Measurements from ENCODE around the gene ADCY7. TPM values are rescaled to one million over a fixed set of nuclear protein-coding genes. Genes with fewer than 3 reads are reported as not detected.

Gene ADCY7
- total and polyA plus RNA-seq, 2 of the 4 experiments (the other 2 are of a cell fraction): 15.2 to 17.1 TPM

DNA sequence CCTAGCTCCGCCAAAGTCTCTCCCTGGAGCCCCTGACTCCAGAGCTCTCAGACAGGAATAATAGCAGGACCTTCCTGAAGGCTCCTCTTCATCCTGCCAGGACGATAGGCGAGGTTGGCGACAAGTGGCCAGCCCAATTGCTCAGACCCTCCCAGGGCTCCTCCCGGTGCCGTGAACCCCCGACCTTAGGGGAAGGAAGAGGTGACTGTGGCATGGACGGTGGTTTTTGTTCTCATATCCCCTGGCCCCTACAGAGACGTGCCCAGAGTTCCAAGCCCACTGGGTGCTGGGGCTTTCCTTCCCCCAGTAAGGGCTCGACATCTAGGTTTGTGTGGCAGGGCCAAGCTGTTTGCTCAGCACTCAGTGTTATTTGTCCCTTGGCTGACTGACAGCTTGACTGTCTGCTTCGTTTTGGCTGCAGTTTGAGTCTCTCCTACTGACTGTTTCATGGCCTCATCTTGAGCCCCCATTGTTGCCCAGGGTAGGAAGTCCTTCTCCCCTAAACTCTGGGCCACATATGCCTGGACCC lies 4.6 kb upstream of the ADCY7 start:
- H2AK5ac ChIP-seq (ENCODE audit: low read depth, low read length): peak overlapping the region; percentile 43; the same call in 1 of the 2 replicates
- ChIA-PET CTCF (no interaction called here), POLR2A (ENCODE audit: unreplicated experiment) (no interaction called here)
- H3K4me2 ChIP-seq (ENCODE audit: low read depth, low read length): no peak overlapping the region
- in situ Hi-C loops (cut with MboI; ENCODE audit: low sequenced_read_pairs) (no loop called here), dilution Hi-C loops (cut with HindIII; ENCODE audit: low sequenced_read_pairs, unreplicated experiment) (no loop called here), intact Hi-C loops (cut with micrococcal nuclease) (no loop called here)
- no peak overlapping the region for H3K56ac ChIP-seq (ENCODE audit: extremely low read depth, insufficient read depth, low read length)
- no peak overlapping the region for H3K14ac ChIP-seq (replicated peaks; ENCODE audit: low read depth, low read length)
- no peak overlapping the region for H2BK20ac ChIP-seq (ENCODE audit: low read depth, low read length)
- no peak overlapping the region for H3K4me3 ChIP-seq (ENCODE audit: insufficient read depth, low read depth, low read length)
- no peak overlapping the region for H3K4ac ChIP-seq (ENCODE audit: low read depth, low read length)
- peaks cover 17% of the 10 kb centered on the region for H3K4me1 ChIP-seq (ENCODE audit: control insufficient read depth, insufficient read depth, low read length)
- H2BK120ac ChIP-seq (ENCODE audit: low read depth, low read length): no peak overlapping the region
- no peak overlapping the region; a peak in 1 of 4 replicates for H4K8ac ChIP-seq (ENCODE audit: low read depth in 2 of 2, low read length in 2 of 2)
- no peak overlapping the region for H2BK5ac ChIP-seq (ENCODE audit: low read depth, low read length, poor library complexity, severe bottlenecking)
- no peak overlapping the region for H2AFZ ChIP-seq (replicated peaks; ENCODE audit: low read length, poor library complexity)
- H3K79me1 ChIP-seq (ENCODE audit: low read depth in 1 of 2, low read length in 2 of 2): peaks cover 2 to 10% of the 10 kb centered on the region in 2 experiments; a peak in 2 of 4 replicates
- no peak overlapping the region for H3K18ac ChIP-seq (ENCODE audit: low read depth, low read length)
- H3K9ac ChIP-seq (ENCODE audit: low read depth, low read length): no peak overlapping the region
- H4K91ac ChIP-seq (ENCODE audit: insufficient read depth, low read depth, low read length): no peak overlapping the region
- H2BK15ac ChIP-seq (ENCODE audit: low read depth, low read length): no peak overlapping the region; the same call in 2 of the 3 replicates
- peaks cover 6% of the 10 kb centered on the region for H3K27me3 ChIP-seq (ENCODE audit: control insufficient read depth, insufficient read depth, low read length)
- WGBS, 2 experiments (ENCODE audit: extremely low coverage in 2 of 2, insufficient read length in 1 of 2): 80% methylated on average over 6 of the region's 11 CpGs; no CpG with 5 or more reads in 1 of the 2 experiments
- DNase-seq (no peak), ATAC-seq (ENCODE audit: low read depth) (no peak)
- H4K5ac ChIP-seq (ENCODE audit: low read depth, low read length): no peak overlapping the region
- no peak overlapping the region for H3K27ac ChIP-seq (ENCODE audit: insufficient read depth, low read length)
- TF ChIP-seq RAD21 (IDR thresholded peaks at IDR 0.05; ENCODE audit: low read length): no peak
- H2AK9ac ChIP-seq (replicated peaks; ENCODE audit: low read depth, low read length, poor library complexity): peak overlapping the region; percentile 47
- H3K9me3 ChIP-seq (ENCODE audit: control insufficient read depth, insufficient read depth, low read length): peaks cover 4% of the 10 kb centered on the region
- peaks cover 8% of the 10 kb centered on the region; the same call in 1 of the 2 replicates for H3K9me1 ChIP-seq (ENCODE audit: insufficient read depth, low read length)
- H3K36me3 ChIP-seq (ENCODE audit: control insufficient read depth, insufficient read depth, low read length): no peaks in the 10 kb centered on the region
- BruUV-seq (replicated peaks): no TSS peak
- H3K23ac ChIP-seq (ENCODE audit: low read depth, low read length): no peak overlapping the region
- no peaks in the 10 kb centered on the region for H4K20me1 ChIP-seq (ENCODE audit: insufficient read depth, low read length)

All from IMR-90 (cell line).